AG20443 (cell line): Measurements from ENCODE around the gene MSRB1.
"Not testable (repeated sequence)": the region's sequence is repeated elsewhere in the genome, so short reads cannot be mapped to it uniquely, and the experiment has no call there.

Experiments
- DNase-seq: peaks from one replicate; pipeline ENCODE4 v3.0.0; 2012; ENCODE audit warnings: low spot score, mixed read lengths

MSRB1 gene

GRCh38 chr16:1960665-1961630 lies 17.9 kb upstream of the MSRB1 start:
- no peak for DNase-seq

GRCh38 chr16:1959269-1960039 lies 16.5 kb upstream of the MSRB1 start, which contains the start of gene NDUFB10:
NDUFB10 (plus strand) TSS chr16:1959538; CDS start chr16:1959625, 87 bp downstream.
- peak; percentile 96 for DNase-seq

DNA sequence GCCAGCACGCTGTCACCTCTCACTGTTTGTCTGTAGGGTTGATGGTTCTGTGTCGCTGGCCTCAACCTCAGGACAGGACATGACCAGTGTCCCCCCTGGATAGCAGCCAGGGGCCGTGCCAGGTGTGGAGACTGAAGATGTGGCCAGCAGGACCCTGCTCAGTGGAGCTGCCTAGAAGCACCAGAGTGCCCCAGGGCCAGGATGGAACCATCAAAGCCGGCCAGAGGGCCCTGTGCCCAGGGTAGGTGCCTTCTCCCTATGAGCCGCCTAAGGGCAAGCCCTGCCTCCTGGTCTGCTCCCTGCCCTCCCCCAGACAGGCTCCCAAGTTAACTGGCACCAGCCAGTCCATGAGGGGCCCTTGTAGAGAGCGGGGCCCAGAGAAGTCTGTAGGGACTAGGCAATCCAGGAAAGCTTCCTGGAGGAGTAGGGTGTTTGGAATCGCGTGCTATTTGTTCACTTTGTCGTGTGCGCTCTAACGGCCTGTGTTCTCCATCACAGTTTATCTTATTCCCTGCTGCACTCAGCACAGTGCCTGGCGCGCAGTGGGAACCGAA lies 15.8 kb upstream of the MSRB1 start:
- no peak for DNase-seq

GRCh38 chr16:1958143-1958491 lies 15.1 kb upstream of the MSRB1 start:
- not testable (repeated sequence) for DNase-seq

DNA sequence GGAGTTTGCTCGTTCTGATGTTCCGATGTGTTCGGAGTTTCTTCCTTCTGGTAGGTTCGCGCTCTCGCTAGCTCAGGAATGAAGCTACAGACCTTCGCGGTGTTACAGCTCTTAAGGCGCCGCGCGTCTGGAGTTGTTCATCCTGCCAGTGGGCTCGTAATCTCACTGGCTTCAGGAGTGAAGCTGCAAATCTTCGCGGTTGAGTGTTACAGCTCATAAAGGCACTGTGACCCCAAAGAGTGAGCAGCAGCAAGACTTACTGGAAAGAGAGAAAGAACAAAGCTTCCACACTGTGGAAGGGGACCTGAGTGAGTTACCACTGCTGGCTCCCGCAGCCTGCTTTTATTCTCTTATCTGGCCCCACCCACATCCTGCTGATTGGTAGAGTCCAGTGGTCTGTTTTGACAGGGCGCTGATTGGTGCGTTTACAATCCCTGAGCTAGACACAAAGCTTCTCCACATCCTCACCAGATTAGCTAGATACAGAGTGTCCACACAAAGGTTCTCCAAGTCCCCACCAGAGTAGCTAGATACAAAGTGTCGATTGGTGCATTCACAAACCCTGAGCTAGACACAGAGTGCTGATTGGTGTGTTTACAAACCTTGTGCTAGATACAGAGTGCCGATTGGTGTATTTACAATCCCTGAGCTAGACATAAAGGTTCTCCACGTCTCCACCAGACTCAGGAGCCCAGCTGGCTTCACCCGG lies 14.6 kb upstream of the MSRB1 start:
- DNase-seq: not testable (repeated sequence)

GRCh38 chr16:1953734-1954133 lies 10.7 kb upstream of the MSRB1 start:
- no peak for DNase-seq

DNA sequence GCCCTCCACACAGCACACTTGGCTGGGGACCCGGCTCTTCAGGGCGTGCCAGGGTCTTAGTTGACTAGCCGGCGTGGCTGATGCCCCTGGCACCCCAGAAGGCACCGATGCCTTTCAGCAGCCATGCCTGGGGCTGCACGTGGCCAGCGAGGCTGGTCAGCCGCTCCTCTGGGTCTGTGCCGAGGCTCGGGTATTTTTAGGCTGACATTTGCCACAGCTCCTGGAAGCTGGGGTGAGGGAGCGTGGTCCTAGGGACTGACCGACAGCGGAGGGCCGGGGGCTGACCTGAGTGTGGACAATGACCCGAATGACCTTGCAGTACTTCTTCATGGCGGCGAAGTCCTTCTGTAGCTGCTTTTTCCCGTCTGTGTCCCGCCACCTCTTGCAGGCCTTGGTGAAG lies 7.6 kb upstream of the MSRB1 start:
- DNase-seq: no peak

GRCh38 chr16:1950047-1950446 lies 7.0 kb upstream of the MSRB1 start:
- DNase-seq: no peak

DNA sequence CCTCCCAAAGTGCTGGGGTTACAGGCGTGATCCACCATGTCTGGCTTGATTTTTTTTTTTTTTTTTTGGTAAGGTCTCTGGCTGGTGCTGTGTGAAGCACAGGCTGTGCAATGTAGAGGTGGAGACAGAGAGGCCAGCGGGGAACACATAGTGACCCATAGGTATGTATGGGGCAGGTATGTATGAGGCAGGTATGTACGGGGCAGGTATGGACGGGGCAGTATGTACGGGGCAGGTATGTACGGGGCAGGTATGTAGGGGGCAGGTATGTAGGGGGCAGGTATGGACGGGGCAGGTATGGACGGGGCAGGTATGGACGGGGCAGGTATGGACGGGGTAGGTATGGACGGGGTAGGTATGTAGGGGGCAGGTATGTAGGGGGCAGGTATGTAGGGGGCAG lies 6.5 kb upstream of the MSRB1 start:
- no peak for DNase-seq

GRCh38 chr16:1947369-1947670 lies 4.3 kb upstream of the MSRB1 start:
- DNase-seq: no peak

GRCh38 chr16:1946495-1947368 lies 3.7 kb upstream of the MSRB1 start:
- DNase-seq: no peak

DNA sequence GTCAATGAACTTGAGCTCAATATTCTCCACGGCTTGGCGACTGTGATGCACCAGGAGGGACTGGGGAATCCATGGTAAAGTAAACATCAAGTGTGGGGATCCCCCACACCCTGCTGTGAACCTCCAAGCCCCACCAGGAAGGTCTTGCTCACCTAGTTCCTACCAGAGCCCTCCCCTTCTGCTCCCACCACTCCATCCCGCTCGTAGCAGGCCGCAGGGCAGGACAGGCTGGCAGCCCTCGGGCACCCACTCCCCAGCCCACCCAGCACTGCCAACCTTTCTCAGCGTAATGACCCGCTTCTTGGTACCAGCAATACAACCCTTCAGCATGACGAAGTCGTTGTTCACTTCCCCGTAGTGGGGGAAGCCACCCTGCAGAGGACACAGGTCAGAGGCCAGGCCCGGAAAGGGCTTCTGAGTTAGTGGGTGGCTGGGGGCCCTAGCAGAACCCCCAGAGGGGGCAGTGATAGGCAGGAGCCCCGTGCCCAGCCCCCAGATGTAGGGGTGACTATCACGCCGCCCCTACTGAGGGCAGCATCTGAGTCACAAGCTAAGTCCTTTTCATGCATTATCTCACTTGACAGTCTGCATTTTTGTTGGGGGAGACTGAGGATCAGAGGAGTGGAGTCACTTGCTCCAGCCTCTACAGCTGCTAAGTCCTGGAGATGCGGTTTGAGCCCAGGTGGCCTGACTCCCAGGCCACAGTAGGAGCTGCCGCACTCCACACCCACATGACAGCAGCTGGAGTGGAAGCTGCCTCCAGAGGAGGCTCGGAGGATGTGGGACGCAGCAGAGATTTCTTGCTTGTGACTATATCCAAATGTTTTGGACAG lies 2.8 kb upstream of the MSRB1 start:
- no peak for DNase-seq

- DNase-seq: no peak
These were observed 1.7 kb upstream of the MSRB1 start for GRCh38 chr16:1944612-1945199.

GRCh38 chr16:1942047-1942809 lies 771 bp downstream of the MSRB1 start:
- peak; percentile 44 for DNase-seq

GRCh38 chr16:1941162-1942046 lies 1.6 kb downstream of the MSRB1 start:
- no peak for DNase-seq

GRCh38 chr16:1940273-1941161 lies 2.5 kb downstream of the MSRB1 start:
- DNase-seq: no peak

DNA sequence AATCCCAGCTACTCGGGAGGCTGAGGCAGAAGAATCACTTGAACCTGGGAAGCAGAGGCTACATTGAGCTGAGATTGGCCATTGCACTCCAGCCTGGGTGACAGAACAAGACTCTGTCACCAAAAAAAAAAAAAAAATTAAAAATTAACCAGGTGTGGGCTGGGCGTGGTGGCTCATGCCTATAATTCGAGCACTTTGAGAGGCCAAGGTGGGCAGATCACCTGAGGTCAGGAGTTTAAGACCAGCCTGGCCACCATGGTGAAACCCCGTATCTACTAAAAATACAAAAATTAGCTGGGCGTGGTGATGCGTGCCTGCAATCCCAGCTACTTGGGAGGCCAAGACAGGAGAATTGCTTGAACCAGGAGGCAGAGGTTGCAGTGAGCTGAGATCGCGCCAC lies 3.2 kb downstream of the MSRB1 start:
- DNase-seq: not testable (repeated sequence)
